EL (cell line): Measurements from ENCODE around the gene XRN1.
"Not testable (repeated sequence)": the region's sequence is repeated elsewhere in the genome, so short reads cannot be mapped to it uniquely, and the experiment has no call there.

Experiments
- DNase-seq: peaks from one replicate; pipeline ENCODE4 v3.0.0-alpha.2; 2016

Gene XRN1

DNA sequence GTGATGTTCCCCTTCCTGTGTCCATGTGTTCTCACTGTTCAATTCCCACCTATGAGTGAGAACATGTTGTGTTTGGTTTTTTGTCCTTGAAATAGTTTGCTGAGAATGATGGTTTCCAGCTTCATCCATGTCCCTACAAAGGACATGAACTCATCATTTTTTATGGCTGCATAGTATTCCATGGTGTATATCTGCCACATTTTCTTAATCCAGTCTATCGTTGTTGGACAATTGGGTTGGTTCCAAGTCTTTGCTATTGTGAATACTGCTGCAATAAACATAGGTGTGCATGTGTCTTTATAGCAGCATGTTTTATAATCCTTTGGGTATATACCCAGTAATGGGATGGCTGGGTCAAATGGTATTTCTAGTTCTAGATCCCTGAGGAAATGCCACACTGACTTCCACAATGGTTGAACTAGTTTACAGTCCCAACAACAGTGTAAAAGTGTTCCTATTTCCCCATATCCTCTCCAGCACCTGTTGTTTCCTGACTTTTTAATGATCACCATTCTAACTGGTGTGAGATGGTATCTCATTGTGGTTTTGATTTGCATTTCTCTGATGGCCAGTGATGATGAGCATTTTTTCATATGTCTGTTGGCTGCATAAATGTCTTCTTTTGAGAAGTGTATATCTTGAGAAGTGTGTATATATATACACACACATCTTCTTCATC lies 123.4 kb downstream of the XRN1 start:
- DNase-seq: not testable (repeated sequence)

DNA sequence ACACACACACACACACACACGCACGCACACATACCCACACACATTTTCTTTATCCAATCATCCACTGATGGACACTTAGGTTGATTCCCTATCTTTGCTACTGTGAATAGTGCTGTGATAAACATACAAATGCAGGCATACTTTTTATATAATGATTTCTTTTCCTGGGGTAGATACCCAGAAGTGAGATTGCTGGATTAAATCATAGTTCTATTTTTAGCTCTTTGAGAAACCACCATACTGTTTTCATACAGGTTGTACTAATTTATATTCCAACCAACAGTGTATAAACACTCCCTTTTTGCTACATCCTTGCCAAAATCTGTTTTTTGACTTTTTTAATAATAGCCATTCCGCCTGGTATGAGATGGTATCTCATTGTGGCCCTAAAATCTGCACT lies 127.9 kb downstream of the XRN1 start:
- no peak for DNase-seq

DNA sequence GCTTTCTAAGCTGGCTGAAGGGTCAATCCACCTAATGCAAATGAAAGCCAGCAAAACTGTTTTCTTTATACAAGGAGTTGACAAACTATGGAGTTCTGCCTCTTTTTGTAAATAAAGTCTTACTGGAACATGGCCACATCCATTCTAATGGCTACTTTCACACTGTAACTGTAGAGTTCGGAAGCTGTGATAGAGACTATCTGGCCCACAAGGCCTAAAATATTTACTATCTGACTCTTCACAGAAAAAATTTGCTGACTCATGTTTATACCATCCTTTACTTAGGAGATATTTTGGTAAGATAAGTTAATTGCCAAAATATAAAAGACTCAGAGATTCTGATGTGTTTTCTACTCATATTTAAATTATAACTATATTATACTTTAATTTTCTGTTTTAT lies 128.7 kb downstream of the XRN1 start:
- DNase-seq: peak; percentile 78

DNA sequence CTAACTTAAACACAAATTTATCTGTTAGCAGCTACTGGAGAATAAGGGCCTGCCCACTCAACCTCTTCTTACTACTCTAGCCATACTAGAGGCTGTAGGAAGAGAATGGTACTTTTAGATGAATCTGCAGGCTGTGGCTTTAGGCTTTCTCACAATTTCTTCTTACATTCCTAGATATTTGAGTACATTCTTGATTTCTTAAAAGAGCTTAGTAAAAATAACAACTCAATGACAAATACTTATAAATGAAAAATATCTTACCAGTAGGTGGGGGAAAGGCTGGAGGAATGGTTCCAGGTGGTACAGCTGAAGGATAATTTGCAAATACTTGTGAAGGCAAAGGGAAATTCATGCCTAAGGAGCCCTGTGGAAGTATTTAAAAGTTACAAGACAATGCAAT lies 129.5 kb downstream of the XRN1 start:
- peak; percentile 50 for DNase-seq

DNA sequence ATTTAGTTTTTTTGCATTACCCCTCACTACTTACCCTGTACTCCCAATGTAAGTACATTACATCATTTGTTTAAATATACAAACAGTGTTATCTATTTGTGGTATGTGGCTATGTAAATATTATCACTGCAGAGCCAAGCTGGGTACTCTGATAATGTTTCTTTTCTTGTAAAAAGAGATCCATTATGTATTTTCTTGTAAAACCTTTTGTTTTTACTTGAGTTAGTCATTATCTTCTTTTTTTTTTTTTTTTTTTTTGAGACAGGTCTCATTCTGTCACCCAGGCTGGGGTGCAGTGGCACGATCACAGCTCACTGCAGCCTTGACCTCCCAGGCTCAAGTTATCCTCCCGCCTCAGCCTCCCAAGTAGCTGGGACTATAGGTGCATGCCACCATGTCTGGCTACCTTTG lies 131.9 kb downstream of the XRN1 start:
- peak; percentile 39 for DNase-seq

DNA sequence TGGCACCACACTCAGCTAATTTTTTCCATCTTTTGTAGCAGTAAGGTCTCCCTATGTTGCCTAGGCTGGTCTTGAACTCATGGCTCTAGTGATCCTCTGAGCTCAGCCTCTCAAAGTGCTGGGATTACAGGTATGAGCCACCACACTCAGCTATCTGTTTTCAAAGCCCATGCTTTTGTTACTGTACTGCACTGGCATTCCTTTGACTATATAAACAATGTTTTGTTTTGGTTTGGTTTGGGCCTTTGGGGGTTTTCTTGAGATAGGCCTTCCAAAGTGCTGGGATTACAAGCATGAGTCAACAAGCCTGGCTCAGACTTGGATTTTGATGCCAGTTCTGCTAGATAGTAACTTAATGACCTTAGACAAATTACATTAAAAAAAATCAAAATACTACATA lies 132.8 kb downstream of the XRN1 start:
- peak; percentile 88 for DNase-seq

DNA sequence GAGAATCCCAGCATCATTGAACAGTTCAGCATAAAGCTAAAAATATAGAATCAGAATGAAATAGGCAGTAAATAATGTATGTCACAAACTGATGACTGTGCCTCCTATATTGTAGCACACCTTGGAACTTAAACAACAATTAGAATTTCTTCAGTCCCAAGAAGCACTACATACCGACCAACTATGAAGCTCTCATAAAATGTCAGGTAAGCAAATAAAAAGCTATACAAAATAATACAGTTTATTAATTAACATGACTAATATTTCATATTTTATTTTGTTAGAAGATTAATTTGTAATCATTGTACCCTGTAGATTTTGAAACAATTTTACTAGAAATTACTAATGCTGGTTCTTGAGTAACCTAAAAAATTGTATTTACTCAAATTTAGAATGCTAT lies 137.4 kb downstream of the XRN1 start:
- no peak for DNase-seq

DNA sequence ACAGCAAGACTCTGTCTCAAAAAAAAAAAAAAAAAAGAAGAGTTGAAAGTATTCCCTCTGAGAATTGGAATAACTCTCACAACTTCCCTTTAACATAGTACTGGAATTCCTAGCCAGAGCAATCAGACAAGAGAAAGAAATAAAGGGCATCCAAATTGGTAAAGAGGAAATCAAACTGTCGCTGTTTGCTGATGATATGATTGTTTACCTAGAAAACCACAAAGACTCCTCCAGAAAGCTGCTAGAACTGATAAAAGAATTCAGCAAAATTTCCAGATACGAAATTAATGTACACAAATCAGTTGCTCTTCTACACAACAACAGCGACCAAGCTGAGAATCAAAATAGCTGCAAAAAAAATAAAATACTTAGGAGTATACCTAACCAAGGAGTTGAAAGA lies 145.0 kb downstream of the XRN1 start:
- DNase-seq: not testable (repeated sequence)

DNA sequence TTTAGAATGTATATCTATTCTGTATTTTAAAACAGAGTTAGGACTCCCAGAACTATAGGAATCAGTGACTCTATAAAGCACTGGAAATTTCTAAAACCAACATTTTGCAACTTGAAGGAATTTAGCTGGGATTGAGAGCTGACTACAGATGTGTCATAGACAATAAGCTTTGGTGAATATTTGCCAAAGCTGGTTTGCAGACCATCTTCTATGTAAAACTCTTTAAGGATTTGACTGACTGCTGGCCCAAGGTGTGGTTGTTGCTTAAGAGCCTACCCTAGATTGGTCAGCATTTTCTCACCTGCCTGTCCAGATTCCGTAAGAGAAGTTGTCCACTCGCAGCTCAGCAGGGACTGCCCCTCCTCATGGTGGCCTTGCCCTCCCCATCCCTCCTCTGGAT lies 149.2 kb downstream of the XRN1 start:
- DNase-seq: no peak

DNA sequence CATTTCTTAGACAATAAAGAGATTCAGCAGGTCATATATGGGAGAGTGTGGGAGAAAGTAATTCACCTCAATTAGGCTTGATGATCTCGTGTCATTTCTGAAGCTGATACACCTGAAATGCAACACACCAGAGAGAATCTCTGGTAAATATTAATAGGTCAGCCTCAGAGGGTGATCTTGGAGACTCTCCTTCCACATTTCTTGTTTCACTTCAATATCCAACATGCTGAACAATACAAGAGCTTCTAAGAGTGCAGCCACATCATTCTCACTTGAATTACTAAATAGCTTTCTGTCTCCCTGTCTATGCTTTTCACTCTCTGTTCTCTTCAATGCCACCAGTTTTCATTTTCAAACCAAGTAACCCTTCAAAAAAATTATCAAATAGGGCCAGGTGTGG lies 151.3 kb downstream of the XRN1 start:
- no peak for DNase-seq

DNA sequence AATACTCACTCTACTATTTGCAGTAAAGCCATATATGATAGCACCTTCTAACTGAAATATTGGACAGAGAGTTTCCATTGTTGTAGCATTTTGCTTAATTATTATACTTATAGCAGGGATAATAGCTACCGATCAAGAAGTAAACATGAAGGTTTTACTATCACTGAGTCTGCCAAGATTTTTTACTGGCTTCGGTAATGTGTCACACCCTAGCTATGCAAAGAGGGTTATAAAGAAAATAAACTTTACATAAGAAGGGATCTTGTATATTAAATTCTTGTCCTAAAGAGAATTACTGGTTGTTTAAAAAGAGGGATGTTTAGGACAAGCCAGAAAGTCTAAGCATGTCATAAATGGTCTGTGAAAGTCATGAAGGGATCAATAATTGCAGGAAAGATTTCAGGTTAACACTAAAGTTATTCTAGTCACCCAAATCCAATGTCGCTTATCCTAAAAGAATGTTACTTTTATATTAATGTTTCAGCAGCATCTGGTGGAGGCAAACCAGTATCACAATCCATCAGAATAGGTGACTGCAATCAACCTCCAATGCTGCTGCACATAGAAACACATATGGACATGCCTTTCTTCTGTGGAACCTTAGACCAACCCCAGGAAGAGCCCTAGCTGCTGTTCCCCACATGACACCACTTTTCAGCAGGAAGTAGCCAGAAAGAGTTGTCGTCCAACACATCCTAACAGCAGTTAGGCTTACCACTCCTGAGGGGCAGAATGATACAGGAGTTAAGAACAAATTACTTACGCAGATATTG lies 159.8 kb downstream of the XRN1 start:
- DNase-seq: no peak

DNA sequence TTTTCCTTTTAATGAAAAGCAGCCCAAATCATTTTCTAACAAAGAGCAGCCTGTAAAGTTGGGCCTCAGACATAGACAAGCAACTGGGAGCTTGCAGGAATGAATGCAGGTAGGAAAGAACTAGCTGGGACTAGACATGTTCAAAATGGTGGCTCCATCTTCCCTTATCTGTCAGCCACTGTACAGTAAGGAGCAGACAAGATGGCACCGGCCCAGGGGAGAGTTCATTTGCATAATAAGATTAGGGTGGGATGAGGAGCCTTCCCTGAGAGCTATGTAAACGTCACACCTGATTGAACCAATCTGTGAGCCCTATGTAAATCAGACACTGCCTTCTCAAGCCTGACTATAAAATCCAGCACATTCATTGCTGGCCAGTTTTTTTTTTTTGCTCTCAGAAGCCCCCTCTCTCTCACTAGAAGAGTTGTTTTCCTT lies 162.7 kb downstream of the XRN1 start:
- DNase-seq: no peak

DNA sequence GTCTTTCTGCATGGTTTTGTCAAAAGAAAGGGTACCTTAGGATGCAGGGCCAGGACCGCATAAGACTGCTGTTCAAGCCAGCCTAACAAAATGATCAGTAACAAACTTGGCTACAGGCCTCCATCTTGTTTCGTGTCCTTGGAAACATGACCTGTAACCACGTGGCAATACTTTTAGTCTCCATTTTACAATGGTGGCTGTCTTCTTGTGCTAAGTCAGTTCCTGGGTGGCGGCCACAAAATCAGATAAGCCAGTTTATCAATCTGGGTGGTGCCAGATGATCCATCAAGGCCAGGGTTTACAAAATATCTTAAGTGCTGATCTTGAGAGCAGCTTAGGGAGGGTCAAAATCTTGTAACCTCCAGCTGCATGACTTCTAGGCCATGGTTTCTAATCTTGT lies 165.3 kb downstream of the XRN1 start:
- no peak for DNase-seq

DNA sequence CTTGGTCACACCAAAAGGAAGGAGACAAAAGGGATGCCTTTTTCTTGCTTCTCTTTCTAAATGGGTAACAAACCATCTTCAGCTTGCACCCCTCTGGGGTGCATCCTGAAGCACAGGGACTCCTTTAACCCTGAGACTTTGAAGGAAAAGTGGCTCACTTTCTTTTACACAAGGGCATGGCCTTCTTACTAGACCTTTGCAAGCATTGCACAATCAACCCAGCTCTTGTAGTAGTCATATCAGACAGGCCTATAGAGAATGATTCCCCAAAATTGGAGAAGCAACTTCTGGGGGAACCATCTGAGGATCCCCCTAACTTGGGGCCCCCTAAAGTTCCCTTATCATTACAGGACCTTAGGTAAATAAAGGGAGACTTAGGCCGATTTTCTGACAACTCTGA lies 166.4 kb downstream of the XRN1 start:
- DNase-seq: no peak

DNA sequence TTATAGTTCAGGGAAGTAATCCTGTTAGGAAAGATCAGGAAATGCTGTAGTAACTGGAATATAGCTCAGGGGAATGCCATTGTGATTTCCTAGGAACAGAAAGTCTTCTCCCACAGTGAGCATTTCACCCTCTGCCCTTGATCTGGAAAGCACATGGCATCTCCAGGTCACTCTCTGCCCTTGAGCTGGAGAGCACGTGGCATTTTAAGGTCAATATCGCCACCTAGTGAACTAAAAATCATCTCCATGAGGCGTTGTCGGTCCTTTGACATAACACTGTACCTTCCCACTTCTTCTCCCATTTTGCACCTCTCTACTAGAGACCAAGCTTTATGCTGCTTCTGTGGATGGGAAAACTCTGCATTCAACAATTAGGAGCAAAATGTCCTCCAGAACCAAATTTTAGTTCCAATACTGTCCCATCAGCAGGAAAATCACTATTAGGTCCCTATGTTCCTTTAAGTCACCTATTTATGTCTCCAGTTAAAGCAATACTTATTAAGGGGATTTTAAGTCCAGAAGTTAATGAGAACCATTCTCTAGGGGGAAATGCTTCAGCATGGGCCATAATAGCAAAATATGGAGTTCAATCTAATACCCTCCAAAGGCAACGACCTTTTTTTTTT lies 167.8 kb downstream of the XRN1 start:
- peak; percentile 78 for DNase-seq

DNA sequence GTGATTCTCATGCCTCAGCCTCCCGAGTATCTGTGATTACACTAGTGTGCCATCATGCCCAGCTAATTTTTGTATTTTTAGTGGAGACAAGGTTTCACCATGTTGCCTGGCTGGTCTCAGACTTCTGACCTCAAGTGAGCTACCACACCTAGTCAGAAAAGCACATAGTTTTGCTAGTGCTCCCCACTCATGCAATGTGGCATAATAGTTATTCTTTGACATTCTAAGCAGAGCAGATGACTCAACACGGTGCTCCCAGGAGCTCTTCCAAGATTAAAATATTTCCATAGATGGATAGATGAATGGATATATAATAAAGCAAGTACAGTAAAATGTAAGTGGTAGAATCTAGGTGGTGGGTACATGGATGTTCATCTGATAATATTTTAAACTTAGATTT lies 169.4 kb downstream of the XRN1 start:
- DNase-seq: peak; percentile 13

DNA sequence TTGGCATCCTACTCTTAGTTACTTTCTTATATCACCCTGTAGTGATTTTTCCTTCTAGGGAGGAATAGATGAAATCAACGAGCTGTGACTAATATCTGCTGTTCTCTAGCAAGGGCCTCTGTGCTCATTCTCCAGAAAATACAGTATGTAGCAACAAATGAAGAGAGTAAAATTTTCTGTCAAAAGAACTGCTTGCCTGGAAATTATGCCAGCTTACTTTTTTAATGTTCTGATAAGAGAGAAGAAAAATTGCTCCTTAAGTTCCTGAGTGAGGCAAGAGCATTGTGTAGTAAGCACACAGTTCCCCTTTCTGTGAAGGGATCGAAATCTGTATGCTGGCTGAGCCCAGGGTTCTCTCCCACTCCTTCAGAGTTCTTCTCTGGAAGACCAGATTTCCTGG lies 171.1 kb downstream of the XRN1 start:
- peak; percentile 26 for DNase-seq

DNA sequence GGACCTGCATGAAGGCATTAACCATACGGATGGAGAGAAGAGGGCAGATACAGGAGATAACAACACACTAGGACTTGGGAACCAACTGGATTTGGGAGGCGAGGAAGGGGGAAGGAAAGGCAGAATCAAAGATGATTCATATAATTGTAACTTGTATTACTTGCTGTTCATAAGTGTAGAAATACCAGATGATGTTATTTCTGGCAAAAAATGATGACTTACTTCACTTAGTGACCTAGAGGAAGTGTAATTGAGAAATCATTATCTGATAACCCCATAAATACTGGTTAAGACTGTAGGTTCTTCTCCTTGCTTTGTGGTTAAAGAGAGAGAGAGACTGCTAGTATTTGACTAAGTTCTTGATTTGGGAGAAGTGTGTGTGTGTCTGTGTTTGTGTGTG lies 172.0 kb downstream of the XRN1 start:
- peak; percentile 86 for DNase-seq

DNA sequence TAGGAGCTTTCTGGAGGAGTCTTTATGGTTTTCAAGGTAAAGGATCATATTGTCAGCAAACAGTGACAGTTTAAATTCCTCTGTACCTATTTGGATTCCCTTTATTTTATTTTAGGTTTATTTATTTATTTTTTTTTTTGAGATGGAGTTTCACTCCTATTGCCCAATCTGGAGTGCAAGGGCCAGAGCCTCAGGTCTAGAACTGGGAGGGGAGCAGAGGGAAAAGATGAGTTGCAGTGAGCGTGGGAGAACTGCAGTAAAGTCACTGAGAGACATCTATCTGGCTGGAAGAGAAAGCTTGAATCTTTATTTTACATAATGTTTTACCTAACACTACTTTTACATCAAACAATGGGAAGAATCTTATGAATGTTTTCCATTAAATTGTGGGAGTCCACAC lies 172.9 kb downstream of the XRN1 start:
- DNase-seq: no peak

DNA sequence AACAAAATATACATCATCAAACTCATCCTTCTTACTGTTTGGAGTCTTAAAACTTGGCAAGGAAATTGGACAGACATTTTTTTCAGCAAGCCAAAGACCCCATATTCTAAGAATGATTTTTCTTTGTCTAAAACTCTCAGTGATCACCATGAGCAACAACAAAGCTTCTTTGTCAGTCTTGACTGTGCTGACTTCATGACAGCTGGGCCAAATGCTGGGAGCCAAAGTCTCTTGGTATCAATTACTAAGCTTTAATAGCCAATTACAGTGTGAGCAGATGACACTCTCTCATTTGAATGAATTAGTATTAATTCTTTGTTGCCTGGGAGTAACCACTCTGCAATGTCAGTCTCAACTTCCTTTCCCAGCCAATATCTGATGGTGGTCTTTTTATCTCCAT lies 174.3 kb downstream of the XRN1 start:
- DNase-seq: no peak

DNA sequence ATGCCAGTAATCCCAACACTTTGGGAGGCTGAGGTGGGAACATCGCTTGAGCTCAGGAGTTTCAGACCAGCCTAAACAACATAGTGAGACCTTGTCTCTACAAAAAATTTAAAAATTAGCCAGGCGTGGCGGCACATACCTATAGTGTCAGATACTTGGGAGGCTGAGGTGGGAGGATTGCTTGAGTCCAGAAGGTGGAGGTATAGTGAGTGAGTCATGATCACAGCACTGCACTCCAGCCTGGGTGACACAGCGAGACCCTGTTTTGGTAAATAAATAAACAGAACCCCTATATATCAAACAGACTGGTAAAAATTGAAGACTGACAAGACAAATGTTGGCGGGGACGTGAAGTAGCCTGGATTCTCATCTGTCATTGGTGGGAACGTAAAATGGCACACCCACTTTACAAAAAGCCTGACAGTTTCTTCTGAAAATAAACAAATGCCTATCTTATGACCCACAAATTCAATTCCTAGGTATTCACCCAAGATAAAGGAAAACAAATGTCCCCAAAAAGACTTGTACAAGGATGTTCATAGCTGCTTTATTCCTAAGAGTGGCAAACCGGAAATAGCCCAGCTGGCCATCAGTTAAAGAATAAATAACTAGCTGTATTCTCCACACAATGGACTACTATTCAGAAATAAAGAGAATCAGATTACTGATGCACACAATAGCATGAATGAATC lies 175.5 kb downstream of the XRN1 start:
- DNase-seq: peak; percentile 41

DNA sequence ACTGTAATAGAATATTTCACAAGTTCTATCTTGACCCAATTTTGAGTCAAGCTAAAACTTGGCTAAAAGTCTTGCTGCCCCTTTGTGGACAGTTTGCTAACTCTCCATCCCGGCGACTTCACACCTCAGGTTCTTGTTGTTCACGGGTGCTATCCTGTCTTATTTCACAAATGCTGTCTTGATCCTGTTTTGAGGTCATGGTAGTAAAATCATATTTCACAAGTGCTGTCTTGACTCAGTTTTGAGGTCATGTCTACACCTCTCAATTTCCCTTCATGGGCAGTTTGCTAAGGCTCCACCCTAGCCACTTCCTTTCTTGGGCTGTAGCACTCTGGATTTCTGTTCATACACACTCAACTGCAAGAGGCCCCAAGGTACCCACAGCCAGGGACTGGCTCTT lies 177.4 kb downstream of the XRN1 start:
- DNase-seq: no peak

DNA sequence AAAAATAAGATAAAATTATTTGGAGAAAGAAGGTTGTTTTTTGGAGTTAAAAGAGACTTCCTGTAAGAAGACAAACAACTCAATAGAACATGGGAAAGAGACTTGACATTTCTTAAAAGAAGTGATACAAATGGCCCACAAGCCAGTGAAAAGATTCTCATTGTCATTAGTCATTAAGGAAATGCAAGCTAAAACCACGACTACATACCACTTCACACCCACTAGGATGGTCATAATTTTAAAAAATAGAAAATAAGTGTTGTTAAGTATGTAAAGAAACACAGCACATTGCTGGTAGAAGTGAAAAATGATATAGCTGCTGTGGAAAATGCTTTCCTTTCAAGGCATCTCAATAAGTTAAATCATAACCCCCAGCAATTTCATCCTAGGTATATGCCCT lies 178.1 kb downstream of the XRN1 start:
- no peak for DNase-seq

DNA sequence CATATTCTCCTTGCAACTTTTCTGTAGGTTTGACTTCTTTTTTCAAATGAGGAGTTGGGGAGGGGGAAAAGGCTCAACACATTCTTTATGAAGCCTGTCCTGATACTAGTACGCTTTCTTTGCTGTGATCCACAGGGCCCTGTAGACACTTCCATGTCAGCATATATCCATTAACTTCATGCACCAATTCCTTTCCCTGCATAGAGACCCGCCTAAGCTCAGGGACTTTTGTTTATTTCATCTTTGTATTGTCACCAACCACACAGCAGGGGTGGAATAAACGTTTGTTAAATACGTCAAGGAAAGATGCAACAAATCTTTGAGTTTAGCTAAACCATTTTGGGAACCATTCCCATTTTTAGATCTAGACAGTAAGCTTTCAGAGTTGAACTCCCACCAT lies 179.4 kb downstream of the XRN1 start:
- DNase-seq: no peak
